Liver (tissue), 9 donors: ENCODE measurements around the gene HMOX2. TPM values are rescaled to one million over a fixed set of nuclear protein-coding genes. Genes with fewer than 3 reads are reported as not detected.

Experiments used
- DNase-seq: peaks from one replicate; pipeline ENCODE4 v3.0.0-alpha.2; 2017; ENCODE audit warnings: low spot score
- H3K27ac ChIP-seq, 2 donors: one replicate each; pipeline ENCODE4 v1.7.0; 2013; ENCODE audit warnings: inconsistent platforms in 2 of 2, low read length in 2 of 2, control low read depth in 1 of 2, low read depth in 1 of 2, mild to moderate bottlenecking in 1 of 2
- H3K27me3 ChIP-seq, 4 donors: one replicate each; pipeline versions ENCODE4 v1.6.1 to v1.7.0; 2013; ENCODE audit warnings: low read length in 3 of 4, inconsistent platforms in 1 of 4, mild to moderate bottlenecking in 1 of 4, moderate library complexity in 1 of 4; ENCODE audit not compliant: control insufficient read depth in 4 of 4, insufficient read depth in 4 of 4
- H3K36me3 ChIP-seq, 4 donors: one replicate each; pipeline versions ENCODE4 v1.6.1 to v1.7.0; 2013; ENCODE audit warnings: low read length in 3 of 4, mild to moderate bottlenecking in 3 of 4, low read depth in 1 of 4, moderate library complexity in 1 of 4; ENCODE audit not compliant: control insufficient read depth in 4 of 4, insufficient read depth in 3 of 4
- H3K4me1 ChIP-seq, 4 donors: one replicate each; pipeline versions ENCODE4 v1.6.1 to v1.7.0; 2013; ENCODE audit warnings: low read length in 3 of 4, mild to moderate bottlenecking in 3 of 4, moderate library complexity in 1 of 4; ENCODE audit not compliant: control insufficient read depth in 4 of 4, insufficient read depth in 4 of 4
- H3K4me3 ChIP-seq, 3 donors: one replicate each; pipeline versions ENCODE4 v1.6.1 to v1.7.0; 2013; ENCODE audit warnings: low read length in 3 of 3, control low read depth in 1 of 3, low read depth in 1 of 3, mild to moderate bottlenecking in 1 of 3
- H3K9ac ChIP-seq, 2 donors: one replicate each; pipeline ENCODE4 v1.7.0; 2013; ENCODE audit warnings: low read length in 2 of 2, mild to moderate bottlenecking in 2 of 2, moderate library complexity in 2 of 2, control low read depth in 1 of 2, low read depth in 1 of 2
- H3K9me3 ChIP-seq, 4 donors: one replicate each; pipeline versions ENCODE4 v1.6.1 to v1.7.0; 2013; ENCODE audit warnings: low read length in 3 of 4; ENCODE audit not compliant: control insufficient read depth in 4 of 4
- ATF3 ChIP-seq: IDR thresholded peaks from 2 replicates; pipeline ENCODE4 v1.6.1; 2016; ENCODE audit warnings: antibody characterized with exemption
- CTCF ChIP-seq: fragments of 150-350 bp; IDR thresholded peaks from 2 replicates; pipeline ENCODE4 v1.5.1; 2017; ENCODE audit warnings: improper control_type of control experiment, low read depth, low read length; ENCODE audit not compliant: missing input control
- EGR1 ChIP-seq, 2 donors: IDR thresholded peaks; 2 replicates each; pipeline ENCODE4 v1.6.1; 2016 to 2018; ENCODE audit warnings: antibody characterized with exemption in 2 of 2, low read depth in 2 of 2
- FOXA1 ChIP-seq: IDR thresholded peaks from 2 replicates; pipeline ENCODE4 v1.6.1; 2016; ENCODE audit warnings: antibody characterized with exemption
- FOXA2 ChIP-seq: IDR thresholded peaks from 2 replicates; pipeline ENCODE4 v1.6.1; 2016; ENCODE audit warnings: antibody characterized with exemption
- GABPA ChIP-seq, 2 donors: IDR thresholded peaks in 1 of 2; conservative IDR thresholded peaks in 1 of 2; 2 replicates each; pipeline ENCODE4 v1.6.1; 2016; ENCODE audit warnings: antibody characterized with exemption in 2 of 2, mild to moderate bottlenecking in 1 of 2, moderate library complexity in 1 of 2
- HNF4A ChIP-seq, 2 donors: conservative IDR thresholded peaks; 2 replicates each; pipeline ENCODE4 v1.6.1; 2016; ENCODE audit warnings: antibody characterized with exemption in 2 of 2, mild to moderate bottlenecking in 2 of 2
- HNF4G ChIP-seq: IDR thresholded peaks from 2 replicates; pipeline ENCODE4 v1.6.1; 2016; ENCODE audit warnings: antibody characterized with exemption
- JUND ChIP-seq, 2 donors: IDR thresholded peaks; 2 replicates each; pipeline ENCODE4 v1.6.1; 2016; ENCODE audit warnings: antibody characterized with exemption in 2 of 2
- MAX ChIP-seq: IDR thresholded peaks from 2 replicates; pipeline ENCODE4 v1.6.1; 2016; ENCODE audit warnings: antibody characterized with exemption
- NR2F2 ChIP-seq: IDR thresholded peaks from 2 replicates; pipeline ENCODE4 v1.6.1; 2016; ENCODE audit warnings: antibody characterized with exemption
- RAD21 ChIP-seq, 2 donors: IDR thresholded peaks; 2 replicates each; pipeline ENCODE4 v1.6.1; 2016; ENCODE audit warnings: antibody characterized with exemption in 2 of 2, mild to moderate bottlenecking in 2 of 2
- REST ChIP-seq: IDR thresholded peaks from 2 replicates; pipeline ENCODE4 v1.6.1; 2016; ENCODE audit warnings: antibody characterized with exemption, mild to moderate bottlenecking
- RXRA ChIP-seq, 2 donors: IDR thresholded peaks; 2 replicates each; pipeline ENCODE4 v1.6.1; 2017 to 2018; ENCODE audit warnings: antibody characterized with exemption in 2 of 2, mild to moderate bottlenecking in 1 of 2
- TAF1 ChIP-seq: conservative IDR thresholded peaks from 2 replicates; pipeline ENCODE4 v1.6.1; 2016; ENCODE audit warnings: antibody characterized with exemption, mild to moderate bottlenecking
- YY1 ChIP-seq: IDR thresholded peaks from 2 replicates; pipeline ENCODE4 v1.6.1; 2016; ENCODE audit warnings: antibody characterized with exemption, mild to moderate bottlenecking
- ZBTB33 ChIP-seq: IDR thresholded peaks from 2 replicates; pipeline ENCODE4 v1.6.1; 2016; ENCODE audit warnings: antibody characterized with exemption
- WGBS: extraction: QIAGEN DNeasy Blood & Tissue Kit; methylation state at CpG from one replicate; pipeline ENCODE4 v1.1.7; 2013; 5-methylcytosine and 5-hydroxymethylcytosine counted together
- polyA plus RNA-seq, 2 donors: library from polyadenylated mRNA; stranded (reverse) in 1 of 2; unstranded in 1 of 2; fragments of 200-250 nt in 1 of 2; fragments of >200 nt in 1 of 2; fragmentation: Nextera tagmentation in 1 of 2; extraction: Ambion mirVana in 1 of 2; gene quantifications; one replicate each; pipeline versions ENCODE4 v1.2.1 to v1.2.3, GENCODE V29; 2013 to 2015
- total RNA-seq, 2 donors: library from RNA; depleted of rRNA; stranded (reverse); fragments of >200 nt; gene quantifications; one replicate each; pipeline ENCODE4 v1.2.3, GENCODE V29; 2014
- donor health status: healthy.
- donor health status: healthy.
- donor health status: healthy.
- donor health status: healthy.
- donor health status: healthy.

Gene HMOX2
- total and polyA plus RNA-seq, 4 donors = 11.4 to 81.5 (median 61.5) TPM

- no peak for TF ChIP-seq FOXA2
- TF ChIP-seq JUND (IDR thresholded peaks at IDR 0.05) = no peak
- H3K36me3 ChIP-seq = peaks cover 27 to 81% (median 72%) of the 10 kb centered on the region in 4 donors
- no peak overlapping the region for H3K27ac ChIP-seq
- H3K27me3 ChIP-seq = no peaks in the 10 kb centered on the region
- no peaks in the 10 kb centered on the region for H3K9me3 ChIP-seq
- H3K9ac ChIP-seq = no peak overlapping the region
- H3K4me3 ChIP-seq = no peak overlapping the region
- DNase-seq = no peak
- H3K4me1 ChIP-seq = no peaks in the 10 kb centered on the region
- WGBS = 74% methylated on average over 5 of the region's 5 CpGs
These were observed 32.9 kb upstream of the HMOX2 start for GRCh38 chr16:4443271-4443670.

DNA sequence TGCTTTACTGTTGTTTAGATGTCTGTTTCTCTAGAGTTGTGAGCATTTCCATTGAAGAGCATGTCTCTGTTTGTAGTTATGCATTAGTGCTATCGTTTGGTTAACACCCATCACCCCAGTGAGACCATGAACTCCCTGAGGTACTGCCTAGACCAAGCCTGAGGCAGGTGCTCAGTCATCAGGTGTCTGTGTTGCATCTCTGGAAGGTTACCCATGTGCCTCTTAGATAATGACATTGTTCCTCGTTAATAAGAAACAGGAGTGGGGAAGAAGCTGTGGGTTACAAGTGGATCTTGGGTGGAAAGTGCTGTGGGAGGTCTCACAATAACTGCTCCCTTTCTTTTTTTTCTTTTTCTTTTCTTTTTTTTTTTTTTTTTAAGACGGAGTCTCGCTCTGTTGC, 32.2 kb upstream of the HMOX2 start:
- no peak overlapping the region for H3K9ac ChIP-seq
- H3K9me3 ChIP-seq = no peaks in the 10 kb centered on the region
- H3K27me3 ChIP-seq = no peaks in the 10 kb centered on the region
- no peak for DNase-seq
- TF ChIP-seq EGR1 (IDR thresholded peaks at IDR 0.05; ENCODE audit: low read depth in 2 of 2) (no peak), YY1 (no peak), NR2F2 (no peak), HNF4G (no peak), JUND (IDR thresholded peaks at IDR 0.05) (no peak), ATF3 (no peak), FOXA2 (no peak), MAX (no peak), GABPA (IDR thresholded peaks at IDR 0.05 in 1 of 2, conservative IDR thresholded peaks at IDR 0.05 in 1 of 2) (no peak), RAD21 (IDR thresholded peaks at IDR 0.05) (no peak), REST (no peak), RXRA (IDR thresholded peaks at IDR 0.05) (no peak), TAF1 (no peak), FOXA1 (no peak), CTCF (no peak), ZBTB33 (no peak), HNF4A (conservative IDR thresholded peaks at IDR 0.05) (no peak)
- no peak overlapping the region for H3K27ac ChIP-seq
- WGBS = 96% methylated on average over 4 of the region's 4 CpGs
- no peaks in the 10 kb centered on the region for H3K4me1 ChIP-seq
- H3K4me3 ChIP-seq = no peak overlapping the region
- peaks cover 25 to 84% (median 71%) of the 10 kb centered on the region in 4 donors for H3K36me3 ChIP-seq
